GM20000 (cell line): ENCODE data around the gene PPP2R5E.
A peak's percentile ranks its signal among the peaks of the same experiment; 100 is the strongest.
"Not testable (repeated sequence)": the region's sequence is repeated elsewhere in the genome, so short reads cannot be mapped to it uniquely, and the experiment has no call there.

Source experiments
- DNase-seq: peaks from one replicate; pipeline ENCODE4 v3.0.0; 2012; ENCODE audit warnings: low spot score
- TF ChIP-seq, protein P1 (sequence below): IDR thresholded peaks from 2 replicates; pipeline ENCODE4 v1.5.1; 2012; ENCODE audit warnings: mild to moderate bottlenecking, control low read depth; ENCODE audit errors: extremely low read depth, missing control alignments

Gene PPP2R5E

DNA sequence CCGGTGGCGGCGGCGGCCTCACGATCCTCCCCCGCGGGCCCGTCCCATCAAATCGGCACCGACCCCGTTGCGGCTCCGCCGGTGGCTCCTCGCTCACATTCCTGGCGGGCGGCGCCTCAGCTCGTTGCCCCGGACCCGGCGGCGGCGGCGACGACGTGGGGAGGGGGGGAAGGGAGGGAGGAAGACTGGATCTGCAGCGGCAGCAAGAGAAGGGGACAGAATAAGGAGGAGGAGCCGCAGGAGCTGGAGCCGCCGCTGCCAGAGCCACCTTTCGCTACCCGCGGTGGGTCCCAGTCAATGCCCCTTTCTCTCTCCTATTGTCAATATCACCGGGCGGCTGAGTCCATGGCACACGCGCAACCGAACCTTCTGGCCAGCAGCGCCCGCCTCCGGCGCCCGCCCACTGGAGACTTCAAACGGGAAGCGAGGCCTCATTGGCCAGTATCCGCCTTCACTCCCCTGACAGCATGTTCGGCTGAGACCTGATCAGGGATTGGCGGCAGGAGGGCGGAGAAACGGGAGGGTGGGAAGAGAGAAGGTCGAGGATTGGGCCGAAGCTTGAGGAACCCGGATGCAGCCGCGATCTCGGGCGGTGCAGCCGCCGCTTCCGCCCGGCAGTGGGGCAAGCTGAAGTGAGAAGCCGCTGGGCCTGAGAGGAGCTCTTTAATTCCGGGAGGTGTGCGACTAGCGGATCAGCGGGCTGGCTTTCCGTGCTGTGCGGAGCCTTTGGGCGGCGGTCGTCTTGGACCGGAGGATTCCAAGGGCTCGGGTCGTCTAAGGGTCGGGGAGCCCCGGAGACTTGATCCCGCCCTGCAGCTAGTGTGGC is at the start of gene PPP2R5E:
PPP2R5E (minus strand) TSS at position 378 of the 826 bp plus-strand sequence. CDS start 3,692 bp downstream, outside the sequence.
- TF ChIP-seq, protein P1, sequence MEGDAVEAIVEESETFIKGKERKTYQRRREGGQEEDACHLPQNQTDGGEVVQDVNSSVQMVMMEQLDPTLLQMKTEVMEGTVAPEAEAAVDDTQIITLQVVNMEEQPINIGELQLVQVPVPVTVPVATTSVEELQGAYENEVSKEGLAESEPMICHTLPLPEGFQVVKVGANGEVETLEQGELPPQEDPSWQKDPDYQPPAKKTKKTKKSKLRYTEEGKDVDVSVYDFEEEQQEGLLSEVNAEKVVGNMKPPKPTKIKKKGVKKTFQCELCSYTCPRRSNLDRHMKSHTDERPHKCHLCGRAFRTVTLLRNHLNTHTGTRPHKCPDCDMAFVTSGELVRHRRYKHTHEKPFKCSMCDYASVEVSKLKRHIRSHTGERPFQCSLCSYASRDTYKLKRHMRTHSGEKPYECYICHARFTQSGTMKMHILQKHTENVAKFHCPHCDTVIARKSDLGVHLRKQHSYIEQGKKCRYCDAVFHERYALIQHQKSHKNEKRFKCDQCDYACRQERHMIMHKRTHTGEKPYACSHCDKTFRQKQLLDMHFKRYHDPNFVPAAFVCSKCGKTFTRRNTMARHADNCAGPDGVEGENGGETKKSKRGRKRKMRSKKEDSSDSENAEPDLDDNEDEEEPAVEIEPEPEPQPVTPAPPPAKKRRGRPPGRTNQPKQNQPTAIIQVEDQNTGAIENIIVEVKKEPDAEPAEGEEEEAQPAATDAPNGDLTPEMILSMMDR, result no peak
- peak; percentile 96 for DNase-seq

DNA sequence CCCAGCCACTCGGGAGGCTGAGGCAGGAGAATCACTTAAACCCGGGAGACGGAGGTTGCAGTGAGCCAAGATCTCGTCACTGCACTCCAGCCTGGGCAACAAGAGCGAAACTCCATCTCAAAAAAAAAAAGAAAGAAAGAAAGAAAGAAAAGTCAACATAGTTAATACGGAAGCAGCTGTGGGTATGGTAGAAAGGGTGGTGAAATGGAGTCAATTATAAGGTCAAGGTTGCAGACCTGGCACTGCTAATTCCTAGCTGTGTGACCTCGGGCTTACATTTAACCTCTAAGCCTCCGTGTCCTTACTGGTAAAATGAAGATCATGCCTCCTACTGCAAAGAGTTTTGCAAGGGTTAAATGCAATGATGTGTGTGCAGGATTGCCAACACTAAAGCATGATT is 39.9 kb upstream of the PPP2R5E start:
- not testable (repeated sequence) for DNase-seq

DNA sequence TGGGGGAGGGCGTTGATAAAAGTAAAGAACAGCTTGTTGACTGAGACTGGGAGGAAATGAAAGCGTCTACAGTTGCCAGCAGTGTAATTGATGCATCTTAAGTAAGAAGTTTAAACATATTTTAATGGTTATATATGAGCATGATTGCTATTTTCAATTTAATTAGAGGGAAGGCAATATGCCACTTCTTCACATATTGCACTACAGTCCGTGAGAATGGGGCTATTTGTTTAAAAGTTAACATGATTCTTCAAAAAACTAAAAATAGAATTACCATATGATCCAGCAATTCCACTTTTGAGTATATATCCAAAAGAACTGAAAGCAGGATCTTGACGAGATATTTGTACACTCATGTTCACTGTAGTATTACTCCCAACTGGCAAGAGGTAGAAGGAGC is 38.3 kb upstream of the PPP2R5E start:
- no peak for DNase-seq
- TF ChIP-seq, protein P1, result no peak

DNA sequence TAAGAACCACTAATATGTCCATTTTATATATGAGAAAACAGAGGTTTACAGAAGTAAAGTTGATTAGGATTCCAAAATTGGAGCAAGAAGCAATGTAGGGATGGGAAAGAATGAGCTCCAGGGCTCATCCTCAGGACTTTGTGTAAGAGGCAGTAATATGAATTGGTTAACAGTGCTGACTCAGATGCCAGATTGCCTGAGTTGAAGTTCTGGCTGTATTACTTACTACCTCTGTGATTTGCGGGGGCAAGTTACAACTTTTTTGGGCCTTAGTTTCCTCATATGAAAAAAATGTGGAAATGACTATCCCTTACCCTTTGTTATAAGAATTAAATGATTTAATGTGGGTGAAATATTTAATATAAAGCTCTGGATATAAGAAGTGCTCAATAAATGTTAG is 35.1 kb upstream of the PPP2R5E start:
- TF ChIP-seq, protein P1, result no peak
- DNase-seq, result no peak

DNA sequence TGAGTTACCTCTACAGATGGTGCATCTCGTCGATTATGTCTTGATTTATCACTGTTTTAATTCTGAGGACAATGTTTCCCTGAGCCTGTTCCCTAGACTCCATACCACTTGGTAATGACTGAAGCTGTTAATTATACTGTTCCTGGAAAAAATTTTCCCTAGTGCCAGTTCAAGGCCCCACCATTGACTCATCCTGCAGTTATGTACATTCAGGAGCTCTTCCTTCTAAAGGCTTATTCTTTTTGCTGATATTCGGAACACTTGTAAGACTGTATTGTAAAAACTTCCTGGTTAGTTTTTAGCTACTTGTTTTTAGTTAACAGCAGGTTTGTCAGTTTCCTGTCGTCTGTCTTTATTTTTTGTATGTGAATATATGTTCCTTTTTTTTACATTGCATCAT is 30.4 kb upstream of the PPP2R5E start:
- TF ChIP-seq, protein P1, result no peak
- no peak for DNase-seq

DNA sequence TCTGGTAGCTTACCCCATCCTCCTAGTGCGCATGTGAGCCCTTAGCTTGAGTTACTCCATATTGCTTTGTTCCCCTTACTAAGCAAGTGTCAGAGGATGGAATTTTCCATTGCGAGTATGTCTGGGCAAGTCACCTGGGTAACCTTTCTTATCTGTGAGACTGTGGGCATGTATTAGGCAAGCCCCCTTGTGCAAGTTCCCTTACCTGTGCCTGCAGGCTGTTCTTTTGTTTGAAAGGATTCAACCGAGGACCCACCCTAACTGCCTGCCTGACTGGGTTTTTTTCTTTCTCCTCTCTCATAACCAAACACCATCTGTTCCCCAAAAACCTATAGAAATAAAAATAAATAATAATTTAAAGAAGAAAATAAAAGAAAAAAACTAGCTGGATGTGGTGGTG is 22.3 kb upstream of the PPP2R5E start:
- DNase-seq, result no peak
- TF ChIP-seq, protein P1, result no peak

DNA sequence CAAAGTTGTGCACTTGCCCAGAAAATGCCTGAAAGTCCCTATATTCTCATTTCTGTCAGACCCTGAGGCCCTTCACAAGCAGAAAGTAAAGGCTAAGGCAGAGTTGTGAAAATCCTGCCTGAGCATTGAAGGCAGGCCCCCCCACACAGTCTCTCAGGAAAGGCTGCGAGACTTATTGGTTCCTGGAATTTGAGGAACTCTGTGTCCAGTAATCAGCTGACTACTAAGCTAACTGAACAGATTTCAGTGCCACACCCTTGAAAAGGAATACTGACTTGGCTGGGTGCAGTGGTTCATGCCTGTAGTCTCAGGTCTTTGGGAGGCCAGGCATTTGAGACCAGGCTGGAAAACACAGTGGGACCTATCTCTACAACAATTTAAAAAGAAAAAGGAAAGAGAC is 21.1 kb upstream of the PPP2R5E start:
- no peak for DNase-seq
- TF ChIP-seq, protein P1, result no peak

DNA sequence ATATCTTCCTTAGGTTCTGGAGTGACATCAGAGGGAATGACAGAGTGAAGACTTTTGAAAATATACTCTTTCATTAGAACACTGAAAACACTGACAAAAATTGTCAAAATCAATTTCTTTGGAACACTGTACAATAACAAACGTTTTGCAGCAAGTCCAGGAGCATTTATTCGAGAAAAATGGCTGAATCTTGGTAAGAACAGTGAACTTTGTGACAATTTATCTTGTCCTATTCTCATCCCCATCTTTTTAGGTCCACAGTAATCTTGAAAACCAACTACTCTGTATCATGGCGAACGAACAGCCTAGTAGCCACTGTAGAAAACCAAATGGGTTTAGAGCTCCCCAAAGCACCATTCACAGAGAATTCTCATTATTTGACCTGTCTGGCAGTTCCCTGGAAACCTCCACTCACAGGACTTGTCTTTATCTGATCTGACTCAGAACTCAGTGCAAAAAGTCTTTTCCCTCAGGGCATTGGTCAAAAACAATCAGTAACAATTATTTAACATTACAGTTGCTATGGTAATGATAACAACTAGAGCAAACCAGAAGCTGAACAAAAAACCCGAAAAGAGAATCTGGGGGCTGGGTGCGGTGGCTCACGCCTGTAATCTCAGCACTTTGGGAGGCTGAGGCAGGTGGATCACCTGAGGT is 20.3 kb upstream of the PPP2R5E start:
- TF ChIP-seq, protein P1, result no peak
- DNase-seq, result no peak
